PC-3 (cell line): Measurements from ENCODE around the gene PPP6R2. TPM values are rescaled to one million over a fixed set of nuclear protein-coding genes. Genes with fewer than 3 reads are reported as not detected.

Experiments
- ATAC-seq: fragments of 200-7000 bp; cut with Tn5 transposase; 2 replicates; pipeline ENCODE4 v1.9.1; 2020; ENCODE audit warnings: mild to moderate bottlenecking, moderate library complexity
- BruUV-seq: library from RNA; stranded (reverse); fragments of 400-500 nt; replicated peaks from 2 replicates; lab custom pipeline; 2021; lab: Mats Ljungman, UMichigan
- CTCF ChIA-PET: fragments of 300-600 bp; sonication (Branson Sonifier 250); formaldehyde crosslinking; loops from one replicate; lab custom pipeline; 2022; ENCODE audit warnings: antibody characterized with exemption; lab: Charles Lee
- POLR2A ChIA-PET: fragments of 300-600 bp; sonication (Branson Sonifier 250); formaldehyde crosslinking; loops from one replicate; lab custom pipeline; 2022; ENCODE audit warnings: antibody characterized with exemption; ENCODE audit not compliant: unreplicated experiment; lab: Charles Lee
- DNase-seq: peaks from one replicate; pipeline ENCODE4 v3.0.0-alpha.2; 2015
- H2AFZ ChIP-seq: fragments of 300-600 bp; sonication (generic); 2 replicates; pipeline ENCODE4 v1.6.0; 2016; ENCODE audit warnings: antibody characterized with exemption, low read length
- H3F3A ChIP-seq: fragments of 300-600 bp; sonication (generic); one replicate; pipeline ENCODE4 v1.6.0; 2017; ENCODE audit warnings: antibody characterized with exemption, low read length, control low read depth, mild to moderate bottlenecking; ENCODE audit not compliant: unreplicated experiment
- H3K27ac ChIP-seq: fragments of 300-600 bp; sonication (generic); 2 replicates; pipeline ENCODE4 v1.5.1; 2016; ENCODE audit warnings: mild to moderate bottlenecking, low read length
- H3K27me3 ChIP-seq: fragments of 300-600 bp; sonication (generic); 2 replicates; pipeline ENCODE4 v1.6.1; 2016; ENCODE audit warnings: low read length, mixed read lengths
- H3K36me3 ChIP-seq: fragments of 300-600 bp; sonication (generic); 2 replicates; pipeline ENCODE4 v1.6.1; 2016; ENCODE audit warnings: low read depth, mixed run types, low read length, mixed read lengths
- H3K4me1 ChIP-seq: fragments of 300-600 bp; sonication (generic); 2 replicates; pipeline ENCODE4 v1.5.1; 2016; ENCODE audit warnings: low read length; ENCODE audit not compliant: insufficient read depth
- H3K4me2 ChIP-seq: fragments of 300-600 bp; sonication (generic); 2 replicates; pipeline ENCODE4 v1.6.0; 2016; ENCODE audit warnings: low read length
- H3K4me3 ChIP-seq: fragments of 300-600 bp; sonication (generic); 2 replicates; pipeline ENCODE4 v1.5.1; 2016; ENCODE audit warnings: mild to moderate bottlenecking, low read length, mixed read lengths
- H3K79me2 ChIP-seq: fragments of 300-600 bp; sonication (generic); 2 replicates; pipeline ENCODE4 v1.6.1; 2017; ENCODE audit warnings: low read length, mixed read lengths
- H3K9ac ChIP-seq: fragments of 300-600 bp; sonication (generic); 2 replicates; pipeline ENCODE4 v1.6.0; 2016; ENCODE audit warnings: mild to moderate bottlenecking, low read length
- H3K9me2 ChIP-seq: fragments of 300-600 bp; sonication (generic); replicated peaks from 2 replicates; pipeline ENCODE4 v1.6.1; 2016; ENCODE audit warnings: mixed run types, low read length, mixed read lengths
- H3K9me3 ChIP-seq: fragments of 300-600 bp; sonication (generic); 2 replicates; pipeline ENCODE4 v1.6.1; 2016; ENCODE audit warnings: low read length, mixed read lengths
- H4K20me1 ChIP-seq: fragments of 300-600 bp; sonication (generic); 2 replicates; pipeline ENCODE4 v1.6.1; 2016; ENCODE audit warnings: low read length, mixed read lengths
- CTCF ChIP-seq: fragments of 300-600 bp; sonication (generic); conservative IDR thresholded peaks from 2 replicates; pipeline ENCODE4 v1.5.1; 2017; ENCODE audit warnings: antibody characterized with exemption, low read depth, mild to moderate bottlenecking, low read length
- EZH2 ChIP-seq: fragments of 300-600 bp; sonication (generic); IDR thresholded peaks from one replicate; pipeline ENCODE4 v1.6.1; 2017; ENCODE audit warnings: antibody characterized with exemption, mild to moderate bottlenecking, low read length; ENCODE audit not compliant: unreplicated experiment
- EZH2phosphoT487 ChIP-seq: fragments of 300-600 bp; sonication (generic); IDR thresholded peaks from 2 replicates; pipeline ENCODE4 v1.6.1; 2018; ENCODE audit warnings: mild to moderate bottlenecking, antibody characterized with exemption, low read length, borderline replicate concordance
- intact Hi-C: fragments of 100-400 bp; cut with micrococcal nuclease; formaldehyde crosslinking; loops from 2 replicates; pipeline ENCODE4 v1.9.0; 2023
- total RNA-seq: library from RNA; depleted of rRNA; stranded (reverse); fragments of >200 nt; gene quantifications from 2 replicates; pipeline ENCODE4 v1.2.3, GENCODE V29; 2014

The PPP6R2 gene
- total RNA-seq, 1 experiment from 2014 or later = 46.2 TPM

- DNase-seq (no peak), ATAC-seq (no peak)
- Histone ChIP-seq H2AFZ (no peak overlapping the region), H3F3A (no peaks in the 10 kb centered on the region), H3K9me2 (no peaks in the 10 kb centered on the region), H3K4me1 (no peaks in the 10 kb centered on the region), H3K9ac (no peak overlapping the region), H3K27me3 (no peaks in the 10 kb centered on the region), H3K36me3 (no peaks in the 10 kb centered on the region), H3K9me3 (no peaks in the 10 kb centered on the region), H3K4me2 (no peak overlapping the region), H3K4me3 (no peak overlapping the region), H3K79me2 (no peaks in the 10 kb centered on the region), H3K27ac (no peak overlapping the region), H4K20me1 (no peaks in the 10 kb centered on the region)
- no peak for TF ChIP-seq EZH2phosphoT487
- no peak for TF ChIP-seq EZH2
- no peak for TF ChIP-seq CTCF
- intact Hi-C loops = no loop called here
- ChIA-PET CTCF (no interaction called here), POLR2A (no interaction called here)
- BruUV-seq = no TSS peak
These were observed 118.4 kb downstream of the PPP6R2 start for GRCh38 chr22:50461536-50461935.

GRCh38 chr22:50461979-50462540 is 118.9 kb downstream of the PPP6R2 start:
- Histone ChIP-seq H3K4me2 (no peak overlapping the region), H4K20me1 (no peaks in the 10 kb centered on the region), H3K27ac (no peak overlapping the region), H3K4me3 (no peak overlapping the region), H3K4me1 (no peaks in the 10 kb centered on the region), H2AFZ (no peak overlapping the region), H3K36me3 (no peaks in the 10 kb centered on the region; the same call in 1 of the 2 replicates), H3K9ac (no peak overlapping the region), H3F3A (no peaks in the 10 kb centered on the region), H3K9me3 (no peaks in the 10 kb centered on the region), H3K27me3 (no peaks in the 10 kb centered on the region), H3K9me2 (no peaks in the 10 kb centered on the region), H3K79me2 (no peaks in the 10 kb centered on the region)
- intact Hi-C loops = no loop called here
- BruUV-seq = no TSS peak
- ChIA-PET CTCF (no interaction called here), POLR2A (no interaction called here)
- ATAC-seq = no peak
- TF ChIP-seq CTCF = no peak
- no peak for DNase-seq

GRCh38 chr22:50463188-50463900 is 120.2 kb downstream of the PPP6R2 start:
- Histone ChIP-seq H3K27me3 (no peaks in the 10 kb centered on the region), H3K4me2 (no peak overlapping the region), H3K27ac (no peak overlapping the region), H3K9me2 (no peaks in the 10 kb centered on the region), H3K9ac (no peak overlapping the region), H3K79me2 (no peaks in the 10 kb centered on the region; the same call in 1 of the 2 replicates), H3K4me1 (no peaks in the 10 kb centered on the region), H2AFZ (no peak overlapping the region), H3K9me3 (no peaks in the 10 kb centered on the region), H4K20me1 (no peaks in the 10 kb centered on the region), H3F3A (no peaks in the 10 kb centered on the region), H3K36me3 (no peaks in the 10 kb centered on the region; the same call in 1 of the 2 replicates), H3K4me3 (no peak overlapping the region)
- DNase-seq = no peak
- no peak for ATAC-seq
- TF ChIP-seq EZH2 (no peak), EZH2phosphoT487 (no peak), CTCF (no peak)
- ChIA-PET CTCF (no interaction called here), POLR2A (no interaction called here)
- no TSS peak for BruUV-seq
- intact Hi-C loops = no loop called here
